Skin epidermis (tissue), 12 donors: ENCODE results near the gene SHC3.
A peak's percentile ranks its signal among the peaks of the same experiment; 100 is the strongest.

Source experiments
- H3K27ac ChIP-seq, 21 experiments: fragments of 200-600 bp; sonication (generic) in 11 of 21; one replicate each; pipeline ENCODE4 v1.5.0; 2020; ENCODE audit warnings: mild to moderate bottlenecking in 3 of 21, inconsistent platforms in 2 of 21, moderate library complexity in 2 of 21
- H3K4me3 ChIP-seq, 7 experiments: fragments of 200-600 bp; sonication (generic) in 2 of 7; one replicate each; pipeline ENCODE4 v1.5.0; 2020; ENCODE audit warnings: inconsistent platforms in 2 of 7, mild to moderate bottlenecking in 2 of 7, moderate library complexity in 1 of 7

Gene SHC3

GRCh38 chr9:88995200-88995577 lies 183.4 kb downstream of the SHC3 start:
- Histone ChIP-seq H3K27ac (no peak overlapping the region), H3K4me3 (no peak overlapping the region)

GRCh38 chr9:88994469-88995199 lies 184.0 kb downstream of the SHC3 start:
- Histone ChIP-seq H3K4me3 (no peak overlapping the region), H3K27ac (no peak overlapping the region)

GRCh38 chr9:88993871-88994460 lies 184.7 kb downstream of the SHC3 start:
- Histone ChIP-seq H3K27ac (no peak overlapping the region), H3K4me3 (no peak overlapping the region)

- Histone ChIP-seq H3K27ac (no peak overlapping the region), H3K4me3 (no peak overlapping the region)
Observed at GRCh38 chr9:88993327-88993726, 185.3 kb downstream of the SHC3 start.

- Histone ChIP-seq H3K27ac (no peak overlapping the region), H3K4me3 (peak overlapping the region in 4 of 7 experiments; percentile 5 to 76 (median 56))
Observed at GRCh38 chr9:88992556-88992955, 186.1 kb downstream of the SHC3 start.

GRCh38 chr9:88991066-88992034 lies 187.3 kb downstream of the SHC3 start, which contains the start of gene S1PR3:
Gene S1PR3, plus strand, starts transcription at chr9:88991468. Its CDS starts 9,733 bp downstream, at chr9:89001201.
- Histone ChIP-seq H3K4me3 (peak within 1 kb of the TSS; percentile 41 to 76 (median 61)), H3K27ac (peak within 1 kb of the TSS in 17 of 21 experiments; percentile 4 to 82 (median 50))

- peak overlapping the region; percentile 41 to 76 (median 61) for H3K4me3 ChIP-seq
- peak overlapping the region in 9 of 21 experiments; percentile 4 to 82 (median 59) for H3K27ac ChIP-seq
Observed at GRCh38 chr9:88990729-88991065, 187.9 kb downstream of the SHC3 start.

- H3K27ac ChIP-seq = peak overlapping the region in 5 of 21 experiments; percentile 42 to 82 (median 55)
- H3K4me3 ChIP-seq = peak overlapping the region in 1 of 7 experiments; percentile 71
Observed at GRCh38 chr9:88990041-88990728, 188.4 kb downstream of the SHC3 start.

- no peak overlapping the region for H3K4me3 ChIP-seq
- peak overlapping the region in 10 of 21 experiments; percentile 10 to 73 (median 49) for H3K27ac ChIP-seq
Observed at GRCh38 chr9:88988796-88989641, 189.6 kb downstream of the SHC3 start.

GRCh38 chr9:88987661-88988060 lies 191.0 kb downstream of the SHC3 start:
- no peak overlapping the region for H3K27ac ChIP-seq

GRCh38 chr9:88986776-88987175 lies 191.8 kb downstream of the SHC3 start:
- Histone ChIP-seq H3K27ac (no peak overlapping the region), H3K4me3 (no peak overlapping the region)

More at GRCh38 chr9:88987661-88988060, 191.0 kb downstream of the SHC3 start:
- no peak overlapping the region for H3K4me3 ChIP-seq

- H3K27ac ChIP-seq = peak overlapping the region in 2 of 21 experiments; percentile 14 to 31
- no peak overlapping the region for H3K4me3 ChIP-seq
Observed at GRCh38 chr9:88985616-88986015, 193.0 kb downstream of the SHC3 start.

- Histone ChIP-seq H3K4me3 (no peak overlapping the region), H3K27ac (peak overlapping the region in 7 of 21 experiments; percentile 14 to 62 (median 38))
Observed at GRCh38 chr9:88984543-88984883, 194.1 kb downstream of the SHC3 start.

GRCh38 chr9:88983865-88984542 lies 194.6 kb downstream of the SHC3 start:
- peak overlapping the region in 12 of 21 experiments; percentile 1 to 68 (median 38) for H3K27ac ChIP-seq
- H3K4me3 ChIP-seq = no peak overlapping the region

GRCh38 chr9:88980740-88981203 lies 197.8 kb downstream of the SHC3 start:
- Histone ChIP-seq H3K27ac (peak overlapping the region in 2 of 21 experiments; percentile 12 to 45), H3K4me3 (no peak overlapping the region)

- no peak overlapping the region for H3K4me3 ChIP-seq
- H3K27ac ChIP-seq = peak overlapping the region in 1 of 21 experiments; percentile 20
Observed at GRCh38 chr9:88979791-88980190, 198.8 kb downstream of the SHC3 start.

- no peak overlapping the region for H3K4me3 ChIP-seq
- peak overlapping the region in 2 of 21 experiments; percentile 21 to 23 for H3K27ac ChIP-seq
Observed at GRCh38 chr9:88979021-88979420, 199.6 kb downstream of the SHC3 start.

GRCh38 chr9:88978034-88978433 lies 200.6 kb downstream of the SHC3 start:
- no peak overlapping the region for H3K27ac ChIP-seq
- no peak overlapping the region for H3K4me3 ChIP-seq
